Lung (tissue), 12 donors: ENCODE results near the gene PBRM1. TPM values are rescaled to one million over a fixed set of nuclear protein-coding genes. Genes with fewer than 3 reads are reported as not detected.

Source experiments
- ATAC-seq: fragments of 200-7000 bp; cut with Tn5 transposase; one replicate; pipeline ENCODE4 v1.9.1; 2020; ENCODE audit warnings: moderate number of reproducible peaks; ENCODE audit not compliant: insufficient read depth, low FRiP score
- DNase-seq, 3 donors: peaks; one replicate each; pipeline ENCODE4 v3.0.0-alpha.2; 2013 to 2017
- H3K27ac ChIP-seq, 2 donors: one replicate each; pipeline ENCODE4 v1.5.1; 2013; ENCODE audit warnings: mild to moderate bottlenecking in 2 of 2, moderate library complexity in 2 of 2, control low read depth in 1 of 2, inconsistent platforms in 1 of 2, low read depth in 1 of 2, low read length in 1 of 2
- H3K27me3 ChIP-seq, 3 donors: one replicate each; pipeline ENCODE4 v1.5.1; 2013; ENCODE audit warnings: low read length in 2 of 3; ENCODE audit not compliant: control insufficient read depth in 3 of 3, insufficient read depth in 3 of 3
- H3K36me3 ChIP-seq, 4 donors: one replicate each; pipeline ENCODE4 v1.5.1; 2013; ENCODE audit warnings: low read length in 4 of 4, mild to moderate bottlenecking in 1 of 4, moderate library complexity in 1 of 4; ENCODE audit not compliant: control insufficient read depth in 4 of 4, insufficient read depth in 4 of 4
- H3K4me1 ChIP-seq, 5 donors: one replicate each; pipeline ENCODE4 v1.5.1; 2013; ENCODE audit warnings: low read length in 5 of 5, mild to moderate bottlenecking in 2 of 5, moderate library complexity in 1 of 5; ENCODE audit not compliant: control insufficient read depth in 5 of 5, insufficient read depth in 5 of 5
- H3K4me3 ChIP-seq: one replicate; pipeline ENCODE4 v1.5.1; 2013; ENCODE audit warnings: mild to moderate bottlenecking, control low read depth, moderate library complexity
- H3K9ac ChIP-seq, 2 donors: one replicate each; pipeline ENCODE4 v1.5.1; 2013; ENCODE audit warnings: low read length in 2 of 2, control low read depth in 1 of 2; ENCODE audit not compliant: insufficient read depth in 1 of 2
- H3K9me3 ChIP-seq, 4 donors: one replicate each; pipeline ENCODE4 v1.5.1; 2013; ENCODE audit warnings: low read length in 3 of 4, mild to moderate bottlenecking in 1 of 4, moderate library complexity in 1 of 4; ENCODE audit not compliant: control insufficient read depth in 4 of 4, insufficient read depth in 3 of 4
- WGBS, 2 donors: extraction: QIAGEN DNeasy Blood & Tissue Kit; methylation state at CpG; one replicate each; pipeline ENCODE4 v1.1.7; 2013; 5-methylcytosine and 5-hydroxymethylcytosine counted together
- polyA plus RNA-seq, 2 donors: library from polyadenylated mRNA; stranded (reverse); fragments of 200-250 nt; gene quantifications; one replicate each; pipeline ENCODE4 v1.2.1, GENCODE V29; 2013
- total RNA-seq, 2 donors: library from RNA; depleted of rRNA in 1 of 2; stranded (reverse); fragments of >200 nt in 1 of 2; gene quantifications; one replicate each; pipeline ENCODE4 v1.2.1, GENCODE V29; 2014 to 2021
- TF ChIP-seq, protein P1 (sequence below): IDR thresholded peaks from 2 replicates; pipeline ENCODE4 v1.5.1; 2012; ENCODE audit warnings: mild to moderate bottlenecking; ENCODE audit errors: control extremely low read depth, extremely low read depth
- donor health status: control.
- donor health status: control.
- donor health status: Bipolar disorder and iron deficiency.
- donor health status: healthy.
- donor health status: DM: yes; HTN: yes; CAD: no.

PBRM1 gene
- total and polyA plus RNA-seq, 4 donors: 9.8 to 92.8 (median 40.7) TPM

DNA sequence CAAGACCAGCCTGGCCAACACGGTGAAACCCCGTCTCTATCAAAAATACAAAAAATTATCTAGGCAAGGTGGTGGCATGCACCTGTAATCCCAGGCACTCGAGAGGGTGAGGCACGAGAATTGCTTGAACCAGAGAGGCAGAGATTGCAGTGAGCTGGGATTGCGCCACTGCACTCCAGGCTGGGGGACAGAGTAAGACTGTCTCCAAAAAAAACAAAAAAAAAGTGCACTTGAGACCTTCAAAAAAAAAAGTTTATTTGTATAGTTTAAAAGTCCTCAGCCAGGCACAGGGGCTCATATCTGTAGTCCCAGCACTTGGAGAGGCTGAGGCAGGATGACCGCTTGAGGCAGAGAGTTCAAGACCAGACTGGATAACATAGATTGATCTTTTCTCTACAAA is 2.1 kb downstream of the PBRM1 start:
- ATAC-seq: no peak
- peak in 1 of 3 donors; percentile 12 for DNase-seq
- Histone ChIP-seq H3K9me3 (no peaks in the 10 kb centered on the region), H3K27me3 (no peaks in the 10 kb centered on the region), H3K27ac (peak overlapping the region in 1 of 2 donors; percentile 7), H3K4me1 (peaks cover 4 to 30% (median 9%) of the 10 kb centered on the region in 5 donors), H3K9ac (no peak overlapping the region), H3K4me3 (no peak overlapping the region), H3K36me3 (peaks cover 13 to 40% (median 18%) of the 10 kb centered on the region in 4 donors)
- WGBS, 2 donors: 59 to 68% methylated on average over 6 of the region's 6 CpGs
- TF ChIP-seq, protein P1, sequence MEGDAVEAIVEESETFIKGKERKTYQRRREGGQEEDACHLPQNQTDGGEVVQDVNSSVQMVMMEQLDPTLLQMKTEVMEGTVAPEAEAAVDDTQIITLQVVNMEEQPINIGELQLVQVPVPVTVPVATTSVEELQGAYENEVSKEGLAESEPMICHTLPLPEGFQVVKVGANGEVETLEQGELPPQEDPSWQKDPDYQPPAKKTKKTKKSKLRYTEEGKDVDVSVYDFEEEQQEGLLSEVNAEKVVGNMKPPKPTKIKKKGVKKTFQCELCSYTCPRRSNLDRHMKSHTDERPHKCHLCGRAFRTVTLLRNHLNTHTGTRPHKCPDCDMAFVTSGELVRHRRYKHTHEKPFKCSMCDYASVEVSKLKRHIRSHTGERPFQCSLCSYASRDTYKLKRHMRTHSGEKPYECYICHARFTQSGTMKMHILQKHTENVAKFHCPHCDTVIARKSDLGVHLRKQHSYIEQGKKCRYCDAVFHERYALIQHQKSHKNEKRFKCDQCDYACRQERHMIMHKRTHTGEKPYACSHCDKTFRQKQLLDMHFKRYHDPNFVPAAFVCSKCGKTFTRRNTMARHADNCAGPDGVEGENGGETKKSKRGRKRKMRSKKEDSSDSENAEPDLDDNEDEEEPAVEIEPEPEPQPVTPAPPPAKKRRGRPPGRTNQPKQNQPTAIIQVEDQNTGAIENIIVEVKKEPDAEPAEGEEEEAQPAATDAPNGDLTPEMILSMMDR: no peak

DNA sequence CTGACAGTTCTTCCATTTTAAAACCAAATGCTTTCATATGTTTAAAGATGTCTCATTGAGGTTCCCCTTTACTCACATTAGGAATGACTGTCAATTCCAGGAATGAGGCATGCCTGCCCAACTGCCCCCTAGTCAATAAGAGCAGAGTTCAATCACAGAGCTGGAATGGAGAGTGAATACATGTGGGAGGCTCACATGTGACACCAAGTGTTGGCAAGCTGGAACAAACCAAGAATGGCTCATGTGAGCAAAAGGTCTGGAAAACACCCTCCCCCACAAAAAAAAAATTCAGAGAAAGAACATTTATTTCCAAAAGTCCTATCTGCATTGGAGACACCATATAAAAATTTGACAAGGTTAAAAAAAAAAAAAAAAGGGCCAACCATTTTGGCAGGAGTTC is 3.7 kb downstream of the PBRM1 start:
- Histone ChIP-seq H3K27me3 (no peaks in the 10 kb centered on the region), H3K27ac (peak overlapping the region in 1 of 2 donors; percentile 77), H3K4me1 (peaks cover 2 to 29% (median 9%) of the 10 kb centered on the region in 5 donors), H3K36me3 (peaks cover 12 to 37% (median 16%) of the 10 kb centered on the region in 4 donors), H3K9ac (peak overlapping the region in 1 of 2 donors; percentile 19), H3K9me3 (no peaks in the 10 kb centered on the region), H3K4me3 (no peak overlapping the region)
- TF ChIP-seq, protein P1: no peak
- ATAC-seq: no peak
- peak; percentile 14 to 49 (median 39) for DNase-seq

DNA sequence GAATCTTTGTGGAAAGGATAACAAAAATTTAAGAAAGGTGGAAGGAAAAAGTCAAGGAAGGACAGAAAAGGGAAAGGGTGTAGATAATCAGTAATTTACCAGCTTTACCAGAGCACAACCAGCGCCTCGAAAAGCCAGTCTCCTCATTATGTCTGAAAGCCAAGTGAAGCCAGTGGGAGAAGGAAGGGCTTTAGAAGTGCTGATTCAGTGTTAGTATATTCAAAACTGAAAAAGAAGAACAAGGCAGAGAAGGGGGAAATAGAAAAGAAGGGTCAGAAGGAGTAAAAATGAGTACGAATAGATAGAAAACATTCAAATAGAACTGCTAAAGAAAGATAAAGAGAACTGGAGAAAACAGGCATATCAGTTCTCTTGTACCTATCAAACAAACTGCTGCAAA is 4.1 kb downstream of the PBRM1 start:
- H3K4me3 ChIP-seq: no peak overlapping the region
- 51 to 65% methylated on average over 3 of the region's 3 CpGs for WGBS, 2 donors
- TF ChIP-seq, protein P1: no peak
- H3K4me1 ChIP-seq: peaks cover 2 to 24% (median 7%) of the 10 kb centered on the region in 5 donors
- ATAC-seq (no peak), DNase-seq (no peak)
- no peaks in the 10 kb centered on the region for H3K27me3 ChIP-seq
- H3K9ac ChIP-seq: peak overlapping the region in 1 of 2 donors; percentile 19
- H3K9me3 ChIP-seq: no peaks in the 10 kb centered on the region
- H3K27ac ChIP-seq: no peak overlapping the region
- peaks cover 12 to 36% (median 16%) of the 10 kb centered on the region in 4 donors for H3K36me3 ChIP-seq

DNA sequence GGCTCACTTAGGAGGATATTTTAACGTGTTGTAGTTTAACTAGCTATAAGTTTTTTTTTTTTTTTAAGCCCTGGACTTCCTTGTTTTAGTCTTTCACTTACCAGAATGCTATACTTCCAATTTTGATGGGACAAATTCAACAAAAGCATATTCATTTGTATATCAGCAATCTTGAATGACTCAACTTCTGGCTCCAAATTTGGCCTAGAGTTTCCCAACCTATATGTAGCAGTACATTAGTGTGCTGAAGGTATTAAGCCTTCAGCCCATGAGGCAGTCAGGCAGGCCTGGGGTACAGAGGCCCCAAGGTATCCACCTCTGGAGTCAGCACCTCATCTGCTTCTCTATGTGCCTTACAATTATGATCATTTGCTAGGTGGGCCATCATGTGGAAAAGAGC is 5.9 kb downstream of the PBRM1 start:
- ATAC-seq: no peak
- no peak overlapping the region for H3K4me3 ChIP-seq
- H3K27me3 ChIP-seq: no peaks in the 10 kb centered on the region
- no peak overlapping the region for H3K9ac ChIP-seq
- peak overlapping the region; percentile 26 to 47 for H3K27ac ChIP-seq
- TF ChIP-seq, protein P1: no peak
- 38 to 69% methylated on average over 1 of the region's 1 CpG for WGBS, 2 donors
- DNase-seq: no peak
- H3K4me1 ChIP-seq: peaks cover 2 to 20% (median 7%) of the 10 kb centered on the region in 5 donors
- peaks cover 11 to 43% (median 16%) of the 10 kb centered on the region in 4 donors for H3K36me3 ChIP-seq
- no peaks in the 10 kb centered on the region for H3K9me3 ChIP-seq
